ENCODE results near the gene AQP3. TPM values are rescaled to one million over a fixed set of nuclear protein-coding genes. Genes with fewer than 3 reads are reported as not detected.

Gene AQP3
- total RNA-seq, 2 donors from 2014 or later: 2.2 to 2.7 TPM

DNA sequence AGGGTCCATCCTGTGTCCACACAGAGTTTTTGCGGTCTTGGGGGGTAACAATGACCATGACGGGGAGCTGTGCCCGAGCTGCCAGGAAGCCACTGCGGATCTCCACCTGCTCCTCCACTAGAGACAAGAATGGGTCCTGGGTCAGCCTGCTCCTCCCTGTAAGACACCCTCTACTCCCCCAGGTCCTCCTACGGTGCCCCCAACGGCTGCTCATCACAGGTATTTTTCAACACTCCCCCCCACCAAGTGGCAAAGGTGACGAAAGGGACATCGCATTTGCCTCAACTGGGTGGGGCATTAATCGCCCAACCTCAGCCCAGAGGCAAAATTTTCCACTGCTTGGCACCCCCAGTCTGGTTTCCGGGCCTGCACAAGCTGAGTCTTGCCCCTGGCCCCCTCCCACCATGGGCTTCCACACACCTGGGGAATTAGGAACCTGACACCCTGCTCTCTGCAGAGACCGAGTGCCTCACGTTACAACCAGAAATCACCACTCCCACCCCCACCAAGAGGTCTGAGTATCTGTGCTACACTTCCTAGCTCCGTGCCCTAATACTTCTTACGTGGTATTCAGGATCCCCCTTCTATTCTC, 16.7 kb upstream of the AQP3 start:
- 92 to 95% methylated on average over 11 to 14 of the region's 14 CpGs for WGBS, 2 experiments (ENCODE audit: insufficient coverage in 1 of 2, insufficient read length in 1 of 2)
- TF ChIP-seq, protein P1, sequence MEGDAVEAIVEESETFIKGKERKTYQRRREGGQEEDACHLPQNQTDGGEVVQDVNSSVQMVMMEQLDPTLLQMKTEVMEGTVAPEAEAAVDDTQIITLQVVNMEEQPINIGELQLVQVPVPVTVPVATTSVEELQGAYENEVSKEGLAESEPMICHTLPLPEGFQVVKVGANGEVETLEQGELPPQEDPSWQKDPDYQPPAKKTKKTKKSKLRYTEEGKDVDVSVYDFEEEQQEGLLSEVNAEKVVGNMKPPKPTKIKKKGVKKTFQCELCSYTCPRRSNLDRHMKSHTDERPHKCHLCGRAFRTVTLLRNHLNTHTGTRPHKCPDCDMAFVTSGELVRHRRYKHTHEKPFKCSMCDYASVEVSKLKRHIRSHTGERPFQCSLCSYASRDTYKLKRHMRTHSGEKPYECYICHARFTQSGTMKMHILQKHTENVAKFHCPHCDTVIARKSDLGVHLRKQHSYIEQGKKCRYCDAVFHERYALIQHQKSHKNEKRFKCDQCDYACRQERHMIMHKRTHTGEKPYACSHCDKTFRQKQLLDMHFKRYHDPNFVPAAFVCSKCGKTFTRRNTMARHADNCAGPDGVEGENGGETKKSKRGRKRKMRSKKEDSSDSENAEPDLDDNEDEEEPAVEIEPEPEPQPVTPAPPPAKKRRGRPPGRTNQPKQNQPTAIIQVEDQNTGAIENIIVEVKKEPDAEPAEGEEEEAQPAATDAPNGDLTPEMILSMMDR (conservative IDR thresholded peaks at IDR 0.05): no peak
- Mint-ChIP-seq H3K9me3 (no peaks in the 10 kb centered on the region), H3K36me3 (ENCODE audit: low read depth) (peaks cover 54% of the 10 kb centered on the region), H3K27me3 (ENCODE audit: insufficient read depth) (no peaks in the 10 kb centered on the region), H3K4me3 (no peak overlapping the region), H3K4me1 (no peaks in the 10 kb centered on the region), H3K27ac (no peak overlapping the region)
- no peak for DNase-seq
- Histone ChIP-seq H3K4me3 (ENCODE audit: low read length) (no peak overlapping the region), H3K9ac (ENCODE audit: extremely low read depth, low read length, poor library complexity, severe bottlenecking) (no peak overlapping the region), H3K27ac (ENCODE audit: low read depth, low read length) (no peak overlapping the region), H3K4me1 (ENCODE audit: control insufficient read depth, insufficient read depth, low read length) (no peaks in the 10 kb centered on the region), H3K36me3 (ENCODE audit: control insufficient read depth, insufficient read depth, low read length) (peaks cover 66% of the 10 kb centered on the region), H3K27me3 (ENCODE audit: control insufficient read depth, insufficient read depth, low read length, poor library complexity, severe bottlenecking) (no peaks in the 10 kb centered on the region), H3K9me3 (ENCODE audit: control insufficient read depth, low read length) (no peaks in the 10 kb centered on the region)

DNA sequence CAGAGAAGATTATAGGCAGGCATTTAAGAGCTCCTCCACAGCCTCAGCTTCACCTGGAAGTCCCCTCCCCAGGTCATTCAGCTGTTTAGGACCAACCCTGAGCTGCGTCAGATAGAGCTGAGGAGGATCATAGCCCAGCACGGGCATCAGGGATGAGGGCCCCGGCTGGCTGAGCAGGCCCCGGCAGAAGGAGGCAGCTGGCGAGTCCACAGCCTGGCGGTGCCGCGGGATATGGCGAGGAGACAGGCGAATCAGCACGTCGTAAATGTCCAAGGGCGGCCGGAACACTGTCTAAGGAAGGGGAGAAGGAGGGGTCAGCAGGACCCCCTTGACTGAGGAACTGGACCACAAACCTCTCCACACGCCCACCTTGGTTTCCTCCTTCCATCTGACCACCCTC, 15.8 kb upstream of the AQP3 start:
- H3K9ac ChIP-seq (ENCODE audit: extremely low read depth, low read length, poor library complexity, severe bottlenecking): no peak overlapping the region
- TF ChIP-seq, protein P1 (conservative IDR thresholded peaks at IDR 0.05): no peak
- Mint-ChIP-seq H3K27ac (no peak overlapping the region), H3K27me3 (ENCODE audit: insufficient read depth) (no peaks in the 10 kb centered on the region), H3K36me3 (ENCODE audit: low read depth) (peaks cover 45% of the 10 kb centered on the region), H3K4me1 (peaks cover 7% of the 10 kb centered on the region), H3K4me3 (no peak overlapping the region), H3K9me3 (no peaks in the 10 kb centered on the region)
- DNase-seq: no peak
- no peaks in the 10 kb centered on the region for H3K27me3 ChIP-seq (ENCODE audit: control insufficient read depth, insufficient read depth, low read length, poor library complexity, severe bottlenecking)
- WGBS, 2 experiments (ENCODE audit: insufficient coverage in 1 of 2, insufficient read length in 1 of 2): 92 to 100% methylated on average over 9 to 15 of the region's 15 CpGs
- H3K9me3 ChIP-seq (ENCODE audit: control insufficient read depth, low read length): no peaks in the 10 kb centered on the region
- peaks cover 61% of the 10 kb centered on the region for H3K36me3 ChIP-seq (ENCODE audit: control insufficient read depth, insufficient read depth, low read length)
- no peak overlapping the region for H3K4me3 ChIP-seq (ENCODE audit: low read length)
- no peak overlapping the region for H3K27ac ChIP-seq (ENCODE audit: low read depth, low read length)
- no peaks in the 10 kb centered on the region for H3K4me1 ChIP-seq (ENCODE audit: control insufficient read depth, insufficient read depth, low read length)

DNA sequence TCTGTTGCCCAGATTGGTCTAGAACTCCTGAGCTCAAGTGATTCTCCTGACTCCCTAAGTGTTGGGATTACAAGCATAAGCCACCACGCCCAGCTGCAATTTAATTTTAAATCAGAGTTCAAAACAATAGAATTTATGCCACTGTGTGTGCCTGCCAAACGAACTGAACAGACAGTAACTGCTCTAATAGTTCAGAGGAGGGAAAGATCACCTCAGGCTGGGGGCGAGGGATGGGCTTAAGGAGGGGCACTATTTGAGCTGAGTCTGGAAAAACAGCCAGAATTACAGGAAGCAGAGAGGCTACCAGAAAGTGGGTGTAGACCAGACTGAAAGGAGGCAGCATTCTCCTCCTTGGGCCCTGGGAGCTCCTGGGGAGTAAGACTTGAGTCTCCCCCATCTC, 14.1 kb upstream of the AQP3 start:
- Histone ChIP-seq H3K27me3 (ENCODE audit: control insufficient read depth, insufficient read depth, low read length, poor library complexity, severe bottlenecking) (no peaks in the 10 kb centered on the region), H3K27ac (ENCODE audit: low read depth, low read length) (no peak overlapping the region), H3K9ac (ENCODE audit: extremely low read depth, low read length, poor library complexity, severe bottlenecking) (no peak overlapping the region), H3K4me3 (ENCODE audit: low read length) (no peak overlapping the region), H3K9me3 (ENCODE audit: control insufficient read depth, low read length) (no peaks in the 10 kb centered on the region), H3K36me3 (ENCODE audit: control insufficient read depth, insufficient read depth, low read length) (peaks cover 56% of the 10 kb centered on the region), H3K4me1 (ENCODE audit: control insufficient read depth, insufficient read depth, low read length) (no peaks in the 10 kb centered on the region)
- Mint-ChIP-seq H3K27ac (no peak overlapping the region), H3K9me3 (no peaks in the 10 kb centered on the region), H3K36me3 (ENCODE audit: low read depth) (peaks cover 38% of the 10 kb centered on the region), H3K27me3 (ENCODE audit: insufficient read depth) (no peaks in the 10 kb centered on the region), H3K4me3 (no peak overlapping the region), H3K4me1 (peaks cover 7% of the 10 kb centered on the region)
- TF ChIP-seq, protein P1 (conservative IDR thresholded peaks at IDR 0.05): no peak
- DNase-seq: no peak
- WGBS, 2 experiments (ENCODE audit: insufficient coverage in 1 of 2, insufficient read length in 1 of 2): 92 to 100% methylated on average over 3 of the region's 3 CpGs

Data from endodermal cell (in vitro differentiated cells).